ENCODE data around the gene TARP.

TARP gene

DNA sequence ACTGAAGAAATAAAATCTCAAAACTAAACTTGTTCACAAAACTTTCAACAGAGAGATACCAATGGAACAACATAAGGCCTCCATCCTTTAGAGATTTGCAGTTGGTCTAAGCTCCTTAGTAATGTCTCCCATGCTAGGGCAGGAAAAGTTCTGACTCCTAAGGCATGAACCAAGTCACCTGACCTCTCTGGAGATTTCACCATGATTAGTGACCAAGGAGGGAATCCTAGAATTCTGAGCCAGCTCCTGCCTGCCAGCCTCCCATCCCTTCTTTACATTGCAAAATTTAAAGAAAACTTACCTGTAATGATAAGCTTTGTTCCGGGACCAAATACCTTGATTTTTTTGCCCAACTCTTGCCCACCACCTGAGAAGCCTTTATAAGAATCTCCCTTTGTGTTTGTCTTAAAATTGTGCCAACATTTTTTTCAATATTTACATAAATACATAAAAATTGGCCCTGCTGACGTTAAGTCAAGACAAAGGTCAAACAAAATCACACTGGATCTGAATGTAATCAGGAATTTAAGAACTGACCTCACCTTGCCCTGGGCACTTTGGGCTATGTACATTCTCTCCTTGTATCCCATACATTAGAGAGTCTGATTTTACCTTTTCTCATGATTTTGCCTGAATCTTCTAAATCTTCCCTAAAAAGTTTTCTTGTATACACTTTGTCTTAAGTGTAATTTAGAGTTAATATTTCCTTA is at the start of gene TARP:
TSS of gene TARP (minus strand) at position 351 of the 710 bp plus-strand sequence.
- no peak for DNase-seq (ENCODE audit: low read depth)

DNA sequence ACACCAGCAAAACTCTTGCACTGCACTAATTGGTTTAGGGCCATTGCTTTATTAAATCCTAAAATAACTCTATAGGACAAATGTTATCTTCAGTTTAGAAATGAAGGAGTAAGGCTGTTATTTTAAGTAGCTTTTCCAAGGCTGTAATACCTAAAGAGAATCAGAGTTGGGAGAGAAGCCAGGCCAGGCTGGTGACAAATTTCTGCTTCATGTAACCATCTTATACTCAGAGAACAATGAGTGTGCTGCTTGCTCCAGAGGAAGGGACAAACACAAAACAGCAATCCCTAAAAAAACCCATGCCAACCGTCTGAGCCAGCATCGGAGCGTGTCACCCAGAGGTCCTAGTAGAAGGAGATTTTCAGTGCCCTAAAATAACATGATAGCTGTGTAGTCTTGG is 49.7 kb upstream of the TARP start:
- DNase-seq (ENCODE audit: low read depth) = no peak

DNA sequence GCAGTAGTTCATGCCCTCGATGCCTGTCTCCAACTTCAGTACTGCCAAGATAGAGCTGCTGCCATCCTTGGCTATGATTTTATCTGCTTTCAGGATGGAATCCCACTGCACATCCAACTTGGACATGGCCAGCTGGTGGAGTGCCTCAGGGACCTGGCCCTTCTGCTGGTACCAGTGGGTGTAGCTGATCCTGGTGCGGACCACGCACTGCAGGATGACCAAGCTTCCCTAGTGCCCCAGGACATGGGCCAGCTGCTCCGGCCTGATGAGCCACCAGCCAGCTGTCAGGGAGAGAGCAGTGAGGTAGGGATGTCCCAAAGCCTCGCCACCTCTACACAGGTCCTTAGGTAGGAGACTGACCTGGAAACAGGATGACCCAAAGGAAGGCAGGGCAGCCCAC is 49.0 kb upstream of the TARP start:
- no peak for DNase-seq (ENCODE audit: low read depth)

DNA sequence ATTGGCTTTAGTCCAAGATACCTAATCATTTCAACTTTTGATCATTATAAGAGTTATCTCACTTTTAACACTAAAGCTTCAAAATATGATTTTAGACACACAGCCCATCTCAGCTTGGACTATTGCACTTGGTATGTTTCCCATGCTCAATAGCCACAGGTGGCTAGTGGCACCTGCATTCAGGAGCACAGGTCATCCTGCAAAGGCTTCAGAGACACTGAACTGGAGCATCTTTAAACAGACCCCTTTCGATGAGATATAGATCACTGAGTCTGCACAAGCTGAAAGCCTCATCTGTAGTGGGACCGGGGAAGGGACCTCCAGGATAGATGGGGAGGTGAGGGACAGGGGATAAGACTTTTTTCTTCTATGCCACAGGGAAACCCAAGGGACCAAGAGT is 48.5 kb upstream of the TARP start:
- no peak for DNase-seq (ENCODE audit: low read depth)

DNA sequence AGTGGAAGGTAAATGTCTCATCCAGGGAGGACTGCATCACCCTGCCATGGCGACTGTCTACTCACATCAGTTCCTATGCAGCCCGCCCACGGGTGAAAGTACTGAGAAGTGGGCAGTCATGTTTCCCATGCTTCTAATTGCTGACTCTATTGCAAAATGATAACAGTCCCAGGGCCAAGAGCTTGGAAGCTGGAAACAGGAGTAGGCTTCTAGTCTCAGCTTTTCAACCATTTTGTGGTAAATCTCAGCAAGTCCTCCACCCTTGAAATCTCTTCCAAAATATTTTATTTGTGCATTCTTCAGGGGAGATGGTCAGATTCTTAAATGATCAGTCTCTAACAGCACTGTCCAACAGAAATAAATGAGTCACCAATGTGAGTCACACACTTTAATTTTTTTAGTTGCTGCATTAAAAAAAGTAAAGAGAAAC is 48.1 kb upstream of the TARP start:
- peak; percentile 45 for DNase-seq (ENCODE audit: low read depth)

DNA sequence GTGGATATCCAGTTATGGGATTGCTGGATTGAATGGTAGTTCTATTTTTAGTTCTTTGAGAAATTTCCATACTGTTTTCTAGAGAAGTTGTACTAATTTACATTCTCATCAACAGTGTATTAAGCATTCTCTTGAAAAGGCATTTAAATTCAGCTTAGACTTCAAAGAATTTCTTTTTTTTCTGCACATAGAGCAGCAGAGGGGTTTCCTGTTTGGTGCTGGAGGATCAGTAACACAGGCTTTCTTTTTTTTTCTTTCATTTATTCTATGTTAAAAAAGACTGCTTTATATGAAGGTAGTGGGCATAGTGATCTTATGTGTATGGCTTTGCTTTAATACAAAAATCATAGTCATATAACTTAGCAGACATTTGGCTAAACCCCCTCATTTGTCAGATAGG is 47.6 kb upstream of the TARP start:
- DNase-seq (ENCODE audit: low read depth) = no peak

DNA sequence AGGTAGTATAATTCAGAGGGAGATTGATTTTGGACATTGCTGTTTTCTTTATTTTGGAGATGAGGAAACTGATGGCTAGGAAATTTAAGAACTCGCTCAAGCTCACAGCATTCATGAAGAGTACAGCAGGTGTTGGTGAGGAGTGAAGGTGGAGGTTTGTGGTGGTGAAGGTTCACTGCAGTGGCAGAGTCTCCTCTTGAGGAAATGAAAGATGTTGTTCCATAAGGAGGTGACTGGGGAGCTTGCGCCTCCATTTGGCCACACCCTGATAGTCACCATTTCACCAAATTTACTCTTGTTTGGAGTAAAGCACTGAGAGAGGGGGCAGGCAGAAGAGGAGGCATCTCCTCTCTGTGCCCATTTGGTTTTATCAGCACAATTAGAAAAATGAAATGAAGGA is 46.4 kb upstream of the TARP start:
- DNase-seq (ENCODE audit: low read depth) = no peak

DNA sequence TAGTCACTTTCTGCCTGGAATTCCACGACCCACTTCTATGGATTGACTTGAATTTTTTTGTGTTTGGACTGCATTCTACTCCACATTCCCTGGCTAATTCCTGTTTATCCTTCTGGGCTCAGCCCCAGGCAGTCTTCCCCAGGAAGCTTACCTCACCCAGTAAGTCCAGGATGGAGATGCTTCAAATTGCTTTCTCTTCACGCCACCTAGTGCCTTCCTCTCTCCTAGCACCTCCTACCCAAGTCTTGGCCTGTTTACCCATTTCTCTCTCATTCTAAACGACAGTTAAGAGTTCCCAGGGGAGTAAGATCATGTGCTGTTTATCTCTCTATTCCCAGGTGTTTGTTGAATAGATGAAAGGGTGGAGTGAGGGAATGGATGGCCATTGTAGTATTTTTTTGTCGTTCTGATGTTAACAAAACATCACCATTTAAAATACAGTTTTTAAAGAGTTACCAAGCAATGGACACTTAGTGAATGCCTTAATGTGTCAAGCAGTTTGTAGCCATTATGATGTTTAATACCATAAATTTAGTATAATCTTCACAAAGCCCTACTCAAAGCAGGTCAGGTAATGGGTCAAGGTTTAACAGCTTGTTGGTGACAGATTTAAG is 45.5 kb upstream of the TARP start:
- DNase-seq (ENCODE audit: low read depth) = peak; percentile 52

DNA sequence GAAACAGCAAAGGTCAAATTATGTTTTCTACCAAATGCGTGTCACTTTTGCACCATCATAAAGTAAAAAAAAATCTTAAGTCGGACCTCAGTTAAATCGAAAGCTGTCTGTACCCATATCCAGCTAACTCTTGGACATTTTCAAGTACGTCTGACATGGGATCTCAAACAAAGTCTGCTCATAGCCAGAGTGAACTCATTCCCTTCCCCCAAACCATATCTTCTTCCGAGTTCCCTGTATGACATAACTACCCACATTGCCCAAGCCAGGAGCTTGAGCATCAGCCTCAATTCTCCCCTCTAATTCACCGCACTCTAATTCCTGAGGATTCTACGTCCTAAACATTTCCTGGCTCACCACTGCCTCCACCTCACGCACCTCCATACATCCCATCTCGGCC is 44.8 kb upstream of the TARP start:
- DNase-seq (ENCODE audit: low read depth) = no peak

DNA sequence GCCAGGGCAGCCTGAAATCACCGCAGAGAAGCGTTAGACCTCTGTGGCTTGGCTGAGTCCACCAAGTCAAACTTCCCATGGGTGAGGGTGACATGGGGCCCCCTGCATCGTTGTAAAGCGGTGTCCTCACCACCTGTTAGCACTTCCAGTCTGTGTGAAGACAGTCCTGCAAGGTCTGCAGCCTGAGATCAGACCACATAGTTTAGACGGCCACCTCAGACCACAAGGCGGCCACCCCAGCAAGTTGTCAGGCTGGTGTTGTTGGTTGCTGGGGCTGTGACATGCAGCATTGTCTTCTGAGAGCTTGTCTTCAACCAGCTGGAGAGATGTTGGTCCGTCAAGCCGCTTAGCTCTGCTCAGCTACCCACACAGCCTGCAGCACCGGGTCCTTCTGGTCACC is 44.1 kb upstream of the TARP start:
- no peak for DNase-seq (ENCODE audit: low read depth)

DNA sequence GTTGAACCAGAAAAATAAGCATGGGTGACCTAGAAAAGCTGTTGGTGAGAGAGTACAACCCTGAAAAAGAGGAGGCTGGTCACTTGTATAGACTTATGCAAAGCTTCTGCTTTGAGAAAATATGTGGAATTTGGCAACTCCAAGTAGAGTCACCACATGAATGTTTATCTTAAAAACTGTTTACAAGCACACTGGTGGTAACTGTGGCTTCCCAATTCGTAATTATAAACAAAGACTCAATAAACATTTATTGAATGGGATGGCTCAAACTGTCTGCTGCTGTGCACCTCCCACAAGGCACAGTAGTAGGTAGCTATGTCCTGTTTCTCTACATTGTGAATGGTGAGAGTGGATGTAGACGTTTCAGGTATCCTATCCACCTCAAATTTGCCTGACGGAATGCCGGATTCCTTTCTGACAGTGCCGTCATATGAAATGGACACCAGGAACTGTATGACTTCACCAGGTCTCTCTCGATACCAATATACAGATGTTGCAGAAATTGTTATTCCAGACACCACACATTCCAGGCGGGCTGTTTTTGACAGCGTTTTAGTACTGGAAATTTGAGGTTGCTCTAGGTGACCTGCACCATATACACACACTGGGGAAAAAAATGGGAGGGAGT is 43.4 kb upstream of the TARP start:
- no peak for DNase-seq (ENCODE audit: low read depth)

DNA sequence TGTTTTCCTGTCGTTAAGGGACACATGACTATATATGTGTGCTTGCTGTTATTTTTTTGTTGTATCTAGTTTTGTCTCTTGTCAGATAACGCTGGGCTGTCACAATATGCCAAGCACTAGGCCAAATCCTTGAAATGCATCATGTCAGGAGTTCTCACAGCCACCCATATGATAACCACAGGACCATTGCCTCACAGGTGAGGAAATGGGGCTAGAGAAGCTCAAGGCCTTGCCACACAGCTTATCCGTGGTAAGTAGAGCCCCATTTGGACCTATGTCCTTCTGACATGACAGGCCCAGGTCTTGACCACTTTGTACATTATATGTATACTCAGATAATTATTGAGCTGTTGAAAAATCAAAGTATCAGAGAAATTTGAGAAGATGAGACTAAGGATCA is 42.0 kb upstream of the TARP start:
- no peak for DNase-seq (ENCODE audit: low read depth)

DNA sequence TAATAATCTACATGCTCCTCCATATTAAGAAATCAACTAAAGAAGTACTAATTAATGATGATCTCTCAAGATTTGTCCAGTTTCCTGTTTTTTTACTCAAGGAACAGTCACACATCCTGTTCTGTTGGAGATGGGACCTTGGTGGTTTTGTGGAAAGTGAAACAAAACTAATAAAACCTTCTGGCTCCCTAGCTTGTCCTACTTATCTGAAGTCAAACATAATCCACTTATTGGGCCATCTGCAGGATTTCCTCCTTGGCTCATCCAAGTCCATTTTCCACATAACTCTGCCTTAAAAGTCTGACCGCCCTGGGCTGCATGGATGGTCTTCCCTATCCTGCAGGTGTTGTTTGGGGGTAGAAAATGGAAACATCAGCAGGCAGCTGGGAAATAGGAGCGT is 39.4 kb upstream of the TARP start:
- DNase-seq (ENCODE audit: low read depth) = no peak

DNA sequence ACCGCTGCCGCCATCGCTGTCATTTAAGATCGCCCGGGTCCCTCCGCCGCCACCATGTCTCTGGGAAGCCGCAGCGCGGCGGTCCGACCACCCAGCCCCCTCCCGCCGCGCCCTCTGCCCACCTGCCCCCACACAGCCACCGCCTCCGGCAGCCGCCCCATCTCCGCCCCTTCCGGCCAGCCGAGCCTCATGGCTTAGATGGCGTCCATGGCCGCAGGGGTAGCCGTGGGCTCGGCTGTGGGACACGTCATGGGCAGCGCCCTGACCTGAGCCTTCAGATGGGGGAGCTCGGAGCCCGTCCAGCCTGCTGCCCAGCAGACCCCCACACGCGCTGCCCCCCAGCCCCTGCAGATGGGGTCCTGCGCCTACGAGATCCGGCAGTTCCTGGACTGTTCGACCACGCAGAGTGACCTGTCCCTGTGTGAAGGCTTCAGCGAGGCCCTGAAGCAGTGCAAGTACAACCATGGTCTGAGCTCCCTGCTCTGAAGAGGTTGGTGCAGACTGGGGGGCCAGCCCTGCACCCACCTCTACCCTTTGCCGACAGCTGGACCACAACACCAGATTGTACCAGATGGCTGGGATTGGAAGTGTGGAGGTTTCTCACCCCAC is 38.0 kb upstream of the TARP start:
- DNase-seq (ENCODE audit: low read depth) = no peak

DNA sequence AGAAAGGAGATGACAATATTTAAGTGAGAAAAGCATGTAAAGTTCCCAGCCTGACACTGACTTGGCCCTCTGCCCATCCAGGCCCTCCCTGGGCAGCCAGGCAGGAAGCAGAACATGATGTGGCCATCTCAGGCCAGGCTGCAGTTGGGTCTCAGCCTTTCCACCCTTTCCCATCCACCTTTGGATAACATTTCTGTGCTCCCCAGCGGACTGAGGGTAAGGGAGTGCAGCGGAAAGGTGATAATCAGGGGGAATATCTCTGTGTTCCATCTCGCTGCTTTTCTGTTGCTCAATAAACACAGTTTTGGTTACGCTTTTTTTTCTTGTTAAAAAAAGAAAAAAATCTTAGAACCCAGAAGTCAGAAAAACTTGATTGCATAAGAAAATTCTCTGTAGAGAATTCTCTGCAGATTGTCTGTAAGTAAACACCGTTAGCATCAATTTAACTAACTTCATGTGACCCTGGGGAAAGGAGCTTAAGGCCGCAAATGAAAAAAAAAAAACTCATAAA is 37.2 kb upstream of the TARP start:
- DNase-seq (ENCODE audit: low read depth) = no peak

DNA sequence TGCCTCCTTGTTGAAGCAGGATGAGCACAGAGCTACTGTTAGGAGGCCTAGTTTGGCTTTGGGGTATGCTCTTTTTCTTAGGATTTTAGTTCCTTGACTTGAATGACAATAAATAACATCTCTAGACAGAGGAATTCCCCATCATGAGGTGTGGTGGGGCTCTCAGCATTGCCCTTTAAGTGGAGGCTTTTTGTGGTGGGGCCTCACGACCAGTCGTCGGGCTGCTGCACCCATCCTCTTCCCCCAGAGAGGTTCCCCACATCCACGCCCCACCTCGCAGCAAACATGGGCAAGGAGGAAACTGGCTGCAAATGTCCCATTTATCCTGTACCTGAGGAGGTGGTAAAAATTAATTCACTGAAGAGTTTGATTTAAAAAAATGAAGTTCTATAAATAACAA is 36.1 kb upstream of the TARP start:
- DNase-seq (ENCODE audit: low read depth) = no peak

DNA sequence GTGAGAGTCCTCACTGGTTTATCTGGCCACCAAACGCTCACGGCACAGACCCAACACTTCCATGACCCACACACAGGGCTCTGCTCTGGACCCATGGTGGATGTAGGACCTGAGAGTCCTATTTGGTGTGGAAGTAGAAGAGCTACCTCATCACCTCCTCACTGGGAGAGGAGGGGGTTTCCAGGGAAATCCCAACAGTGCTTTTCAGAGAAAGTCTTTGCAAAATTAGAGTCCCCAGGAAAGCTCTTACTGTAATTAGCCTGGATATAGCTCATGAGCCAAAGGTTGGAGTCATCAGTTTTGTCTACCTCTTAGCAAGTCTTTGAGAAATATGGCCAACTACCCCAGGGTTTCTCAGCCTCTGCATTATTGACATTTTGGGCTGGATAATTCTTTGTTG is 34.7 kb upstream of the TARP start:
- no peak for DNase-seq (ENCODE audit: low read depth)

DNA sequence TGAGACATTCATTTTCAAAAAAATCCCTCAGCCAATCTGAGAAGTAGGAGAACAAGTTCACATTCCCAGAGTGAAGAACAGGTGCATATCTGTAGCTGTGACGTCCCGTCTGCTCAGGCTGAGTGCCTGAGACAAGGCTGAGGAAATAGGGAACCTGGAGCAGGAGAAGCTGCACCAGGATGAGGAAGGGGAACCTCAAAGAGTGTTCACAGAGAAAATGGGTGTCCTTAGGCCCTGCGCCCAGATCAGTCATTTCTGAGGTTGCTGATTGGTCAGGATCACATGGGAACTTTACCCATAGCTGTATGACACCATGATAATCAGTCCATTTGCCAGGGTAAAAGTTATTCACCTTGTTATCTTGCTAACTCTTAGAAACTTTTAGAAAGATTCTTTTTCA is 34.2 kb upstream of the TARP start:
- DNase-seq (ENCODE audit: low read depth) = no peak

DNA sequence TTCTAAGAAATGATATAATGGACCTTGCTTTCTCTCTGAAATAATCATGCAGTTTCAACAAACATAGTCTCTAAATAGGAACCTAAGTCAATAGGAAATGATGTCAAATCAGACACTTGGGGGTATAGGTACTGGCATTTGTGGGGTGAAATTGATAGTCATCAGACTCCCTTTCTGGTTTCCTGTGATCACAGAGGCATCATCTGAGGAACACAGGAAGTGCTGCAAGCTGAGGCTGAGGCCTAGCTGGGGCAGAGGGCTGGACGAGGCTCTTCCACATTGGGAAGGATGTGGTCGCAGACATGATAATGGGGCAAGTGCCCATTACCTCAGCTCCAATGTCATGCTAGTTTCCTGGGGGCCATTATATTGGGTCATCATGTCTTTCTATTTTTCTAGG is 33.5 kb upstream of the TARP start:
- no peak for DNase-seq (ENCODE audit: low read depth)

DNA sequence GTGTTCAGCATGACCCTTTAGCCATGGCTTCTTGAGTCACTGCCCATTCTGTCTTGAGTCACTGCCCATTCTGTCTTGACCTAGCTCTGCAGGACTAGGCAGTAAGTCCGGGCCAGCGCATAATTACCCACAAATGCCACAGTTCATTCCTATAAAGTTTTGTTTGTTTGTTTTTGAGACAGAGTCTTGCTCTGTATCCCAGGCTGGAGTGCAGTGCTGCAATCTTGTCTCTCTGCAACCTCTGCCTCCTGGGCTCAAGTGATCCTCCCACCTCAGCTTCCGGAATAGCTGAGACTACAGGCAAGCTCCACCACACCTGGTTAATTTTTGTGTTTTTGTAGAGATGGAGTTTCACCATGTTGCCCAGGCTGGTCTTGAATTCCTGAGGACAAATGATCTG is 32.7 kb upstream of the TARP start:
- peak; percentile 17 for DNase-seq (ENCODE audit: low read depth)

DNA sequence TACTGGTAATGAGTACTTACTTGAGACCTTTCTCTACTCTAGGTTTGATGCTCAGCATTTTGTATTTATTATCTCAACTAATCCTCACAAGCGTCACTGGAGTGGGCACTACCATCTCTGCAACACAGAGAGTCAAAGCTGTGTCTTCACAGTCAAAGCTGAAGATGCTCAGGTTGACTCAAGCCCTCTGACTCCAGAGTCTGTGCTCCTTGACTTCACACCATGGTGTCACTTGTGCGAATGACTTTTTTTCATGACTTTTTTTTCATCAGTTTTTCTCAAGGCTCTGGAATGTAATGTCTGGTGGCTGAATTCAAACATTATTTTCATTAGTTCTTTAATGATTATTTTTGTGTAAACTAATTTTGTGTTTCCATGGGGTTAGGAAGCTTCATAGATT is 30.4 kb upstream of the TARP start:
- no peak for DNase-seq (ENCODE audit: low read depth)

DNA sequence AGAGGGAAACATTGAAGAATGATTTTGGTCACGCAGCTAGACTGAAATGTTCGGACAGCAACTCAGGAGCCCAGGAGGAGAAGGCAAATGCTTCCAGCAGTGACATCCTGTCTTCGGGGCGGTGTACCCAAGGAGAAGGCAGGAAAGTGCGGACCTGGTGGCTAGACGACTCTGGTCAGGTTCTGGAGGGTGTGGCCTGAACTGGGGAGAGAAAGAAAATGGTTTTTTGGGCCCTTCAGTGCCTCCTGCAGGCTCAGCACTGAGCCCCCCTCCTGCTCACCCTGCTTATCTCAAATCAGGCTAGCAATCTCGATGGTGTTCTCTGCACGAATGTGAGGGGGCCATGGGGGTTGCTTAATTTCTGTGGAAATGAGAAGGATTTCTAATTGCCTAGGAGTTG is 26.7 kb upstream of the TARP start:
- no peak for DNase-seq (ENCODE audit: low read depth)

DNA sequence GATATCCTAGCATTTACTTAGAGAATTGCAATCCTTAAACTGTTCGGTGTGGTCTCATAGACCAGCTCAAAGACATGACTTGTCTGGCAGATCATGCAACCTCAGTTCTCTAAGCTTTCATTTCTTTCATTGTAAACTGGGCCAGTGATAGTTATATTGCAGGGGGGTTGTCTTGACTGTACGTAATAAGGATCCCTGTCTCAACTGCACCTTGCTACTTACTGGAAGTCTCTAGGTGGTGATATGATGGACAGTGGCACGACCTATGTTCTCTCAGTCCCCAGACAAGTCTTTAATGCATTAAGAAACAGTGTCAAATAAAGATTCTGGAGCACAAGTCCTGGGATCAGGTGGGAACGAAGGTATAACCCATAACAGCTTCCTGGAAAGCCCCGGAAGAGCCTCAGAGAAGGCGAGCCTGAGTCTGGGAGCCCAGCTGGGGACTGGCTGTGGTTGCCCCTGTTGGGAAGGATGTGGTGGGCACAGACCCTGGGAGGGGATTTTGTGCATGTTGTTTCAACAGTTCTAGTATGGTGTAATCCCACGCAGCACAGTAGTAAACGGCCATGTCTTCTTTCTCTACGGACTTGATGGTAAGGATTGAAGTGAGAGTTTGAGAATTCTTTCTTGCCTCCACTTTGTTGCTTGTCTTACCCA is 26.0 kb upstream of the TARP start:
- no peak for DNase-seq (ENCODE audit: low read depth)
